Measurements from ENCODE around the gene CACNA1F. TPM values are rescaled to one million over a fixed set of nuclear protein-coding genes. Genes with fewer than 3 reads are reported as not detected.

Gene CACNA1F
- total RNA-seq, 1 donor from 2014 or later, result 0.22 TPM

DNA sequence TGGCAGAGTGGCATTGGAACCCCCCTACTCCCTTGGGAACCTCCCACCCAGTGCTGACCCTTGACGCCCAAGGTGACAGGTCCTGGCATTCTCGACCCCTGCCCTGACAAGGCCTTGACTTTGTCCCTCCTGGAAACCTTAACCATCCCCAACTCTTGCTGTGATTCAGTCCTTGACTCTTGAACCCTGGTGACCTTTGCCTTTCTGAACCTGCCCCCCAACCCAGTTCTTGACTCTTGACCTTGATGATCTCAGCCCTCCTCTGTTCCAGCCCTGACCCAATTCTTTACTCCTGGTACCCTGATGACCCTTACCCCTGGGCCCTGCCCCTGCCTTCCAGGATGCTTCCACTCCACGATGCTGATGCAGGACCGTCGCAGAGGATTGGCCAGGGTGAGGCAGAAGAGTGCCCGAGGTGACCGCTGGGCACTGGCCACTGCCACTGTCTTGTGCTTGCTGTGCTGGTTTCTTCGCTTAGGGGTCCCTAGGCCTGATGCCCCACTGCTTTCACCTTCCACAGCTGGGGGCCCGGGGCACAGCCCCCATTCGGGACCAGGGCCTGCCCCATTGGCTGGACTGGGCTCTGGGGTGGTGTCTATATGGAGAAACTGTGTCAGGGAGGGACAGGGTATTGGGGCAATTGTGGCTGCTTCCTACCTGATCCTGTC, 1.7 kb downstream of the CACNA1F start:
- intact Hi-C loops (cut with micrococcal nuclease), result loop anchor here (5.0 kb wide), 1 partner anchor 59 kb away; the partner anchor contains the start of gene PLP2

DNA sequence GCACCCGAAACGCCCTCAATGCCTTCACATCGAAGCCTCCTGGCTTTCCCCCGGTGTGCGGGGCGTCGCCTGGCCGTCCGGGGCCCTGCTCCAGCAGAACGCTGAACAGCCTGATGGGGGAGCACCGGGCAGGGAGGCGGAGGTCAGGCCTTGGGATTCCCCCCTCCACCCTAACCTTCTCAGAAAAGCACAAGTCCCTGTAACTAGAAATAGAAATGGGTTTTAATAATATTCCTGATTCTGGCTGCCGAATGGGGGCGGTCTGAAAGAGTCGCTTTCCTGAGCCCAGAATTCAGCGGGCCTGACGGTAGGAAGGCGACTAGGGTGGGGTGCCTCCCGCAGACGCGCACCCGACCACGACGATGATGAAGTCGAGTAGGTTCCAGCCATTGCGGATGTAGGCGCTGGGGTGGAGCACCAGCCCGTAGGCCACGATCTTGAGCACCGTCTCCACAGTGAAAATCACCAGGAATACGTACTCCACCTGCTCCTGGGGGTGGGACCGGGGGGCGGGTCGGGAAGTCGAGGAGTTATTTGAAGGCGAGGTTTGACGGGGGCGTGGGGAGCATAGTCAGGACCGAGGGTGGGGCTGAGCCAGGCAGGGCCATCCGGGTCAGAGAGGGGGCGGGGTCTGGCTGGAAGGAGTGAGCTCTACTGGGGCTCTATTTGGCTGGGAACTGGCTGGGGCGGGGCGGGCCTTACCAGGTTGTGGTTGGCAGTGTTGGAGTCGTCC, 2.5 kb downstream of the CACNA1F start:
- intact Hi-C loops (cut with micrococcal nuclease), result loop anchor here (1.0 to 5.0 kb wide), 3 partner anchors 30 to 58 kb away; partner anchors contain the start of genes PLP2, PPP1R3F and SYP

DNA sequence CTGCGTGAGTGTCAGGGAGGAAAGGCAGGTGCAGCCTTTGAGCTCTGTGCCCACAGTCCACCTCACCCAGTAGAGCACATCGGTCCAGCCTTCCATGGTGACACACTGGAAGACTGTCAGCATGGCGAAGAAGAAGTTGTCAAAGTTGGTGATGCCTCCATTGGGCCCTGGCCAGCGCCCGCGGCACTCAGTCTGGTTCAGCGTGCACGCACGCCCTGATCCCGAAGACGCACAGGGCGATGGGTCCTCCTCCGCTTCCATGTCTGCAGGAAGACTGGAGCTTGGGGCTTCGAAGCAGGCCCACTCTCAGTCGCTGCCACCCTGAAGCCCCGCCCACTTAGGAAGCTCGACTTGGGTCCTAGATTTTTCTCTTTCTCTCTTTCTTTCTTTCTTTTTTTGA, 5.0 kb downstream of the CACNA1F start:
- intact Hi-C loops (cut with micrococcal nuclease), result no loop called here

DNA sequence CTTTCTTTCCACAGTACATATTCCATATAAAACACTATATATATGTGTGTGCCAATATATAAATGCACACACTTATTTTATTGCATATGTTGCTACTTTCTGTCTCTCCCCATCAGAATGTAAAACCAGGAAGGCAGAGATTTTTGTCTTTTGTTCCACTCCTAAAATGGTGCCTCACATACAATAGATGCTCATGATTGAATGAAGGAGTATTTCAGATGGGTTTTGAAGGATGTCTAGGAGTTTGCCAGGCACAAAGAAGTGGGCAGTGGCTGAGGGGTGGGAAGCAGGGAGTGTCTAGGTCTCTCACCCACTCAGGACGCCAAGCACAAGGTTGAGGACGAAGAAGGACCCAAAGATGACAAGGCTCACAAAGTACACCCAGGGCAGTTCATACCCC, 5.4 kb downstream of the CACNA1F start:
- intact Hi-C loops (cut with micrococcal nuclease), result no loop called here

DNA sequence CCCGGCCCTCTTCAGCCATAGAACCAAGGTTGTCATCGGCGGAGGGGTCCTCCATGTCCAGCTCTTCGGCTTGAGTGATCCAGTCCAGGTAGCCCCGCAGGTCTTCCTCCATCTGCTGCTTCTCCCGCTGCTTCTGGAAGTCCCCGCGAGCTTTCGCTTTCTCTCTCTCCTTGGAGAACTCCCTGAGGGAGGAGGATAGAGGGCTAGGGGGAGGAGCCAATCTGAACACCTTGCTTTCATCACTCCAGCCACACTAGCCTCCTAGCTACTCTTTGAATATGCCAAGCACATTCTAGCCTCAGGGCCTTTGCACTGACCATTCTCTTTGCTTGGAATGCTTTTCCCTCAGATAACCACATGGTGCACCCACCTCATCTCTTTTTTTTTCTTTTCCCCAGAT, 6.2 kb downstream of the CACNA1F start:
- intact Hi-C loops (cut with micrococcal nuclease), result no loop called here

DNA sequence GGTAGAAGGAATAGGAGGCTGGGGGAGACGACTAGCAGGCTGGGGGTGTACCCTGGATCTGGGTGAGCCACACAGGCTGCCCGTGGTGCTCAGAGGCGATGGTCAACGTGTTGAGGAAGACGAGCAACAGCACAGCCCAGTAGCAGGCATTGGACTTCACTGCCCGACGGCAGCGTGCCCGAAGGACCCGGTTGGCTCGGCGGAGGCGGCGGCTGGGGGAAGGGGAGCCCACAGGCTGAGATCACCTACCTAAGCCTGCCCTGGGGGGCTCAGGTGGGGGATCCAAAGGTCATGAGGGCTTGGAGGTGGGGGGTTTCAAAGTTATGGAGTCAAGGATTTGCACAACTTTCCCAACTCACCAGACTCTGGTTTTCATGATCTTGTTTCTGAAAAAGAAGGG, 7.3 kb downstream of the CACNA1F start:
- intact Hi-C loops (cut with micrococcal nuclease), result no loop called here

DNA sequence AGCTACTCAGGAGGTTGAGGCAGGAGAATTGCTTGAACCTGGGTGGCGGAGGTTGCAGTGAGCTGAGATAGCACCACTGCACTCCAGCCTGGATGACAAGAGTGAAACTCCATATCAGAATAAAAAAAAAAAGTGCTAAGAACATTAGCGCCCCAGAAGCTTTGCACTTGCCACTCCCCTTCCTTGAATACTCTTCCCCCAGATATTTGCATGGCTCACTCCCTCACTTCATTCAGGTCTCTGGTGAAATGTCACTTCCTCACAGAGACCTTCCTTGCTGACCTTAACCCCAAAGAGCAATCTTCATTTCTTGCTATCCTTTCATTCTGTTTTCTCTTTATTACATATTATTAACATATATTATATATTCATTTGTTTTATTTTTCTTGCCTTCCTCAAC, 11.3 kb downstream of the CACNA1F start:
- intact Hi-C loops (cut with micrococcal nuclease), result no loop called here

DNA sequence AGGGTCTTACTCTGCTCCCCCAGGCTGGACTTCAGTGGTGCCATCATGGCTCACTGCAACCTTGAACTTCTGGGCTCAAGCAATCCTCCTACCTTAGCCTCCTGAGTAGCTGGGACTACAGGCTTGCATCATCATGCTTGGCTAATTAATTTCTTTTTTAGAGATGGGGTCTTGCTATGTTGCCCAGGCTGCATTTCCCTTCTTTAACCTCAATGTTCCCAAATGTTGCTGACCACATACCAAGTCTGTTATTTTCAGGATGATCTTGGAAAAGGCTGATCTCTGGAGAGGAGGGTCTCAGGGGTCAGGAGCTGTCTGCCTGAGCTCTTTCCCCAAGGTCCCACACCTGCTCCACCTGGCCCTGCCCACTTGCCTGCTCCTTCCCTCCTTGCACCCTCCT, 13.0 kb downstream of the CACNA1F start:
- intact Hi-C loops (cut with micrococcal nuclease), result no loop called here

DNA sequence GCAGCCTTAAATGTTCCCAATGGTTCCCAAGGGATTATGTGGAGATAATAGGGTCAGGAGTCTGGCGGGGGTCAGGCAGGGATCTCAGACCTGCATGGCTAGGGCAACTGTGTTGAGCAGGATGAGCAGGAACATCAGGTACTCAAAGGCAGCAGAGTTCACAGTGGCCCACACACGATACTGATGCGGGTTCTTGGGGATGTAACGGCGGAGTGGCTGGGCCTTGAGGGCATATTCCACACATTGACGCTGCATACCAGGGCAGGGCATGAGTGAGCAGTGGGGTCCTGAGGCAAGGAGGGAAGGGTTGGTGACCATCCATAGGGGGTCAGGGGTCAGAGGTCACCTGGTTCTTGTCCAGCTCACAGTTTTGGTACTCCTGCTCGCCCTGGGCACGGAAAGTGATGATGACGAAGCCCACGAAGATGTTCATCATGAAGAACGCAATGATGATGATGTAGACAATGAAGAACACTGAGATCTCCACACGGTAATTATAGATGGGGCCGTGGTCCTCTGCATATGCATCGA, 18.1 kb downstream of the CACNA1F start:
- intact Hi-C loops (cut with micrococcal nuclease), result no loop called here

DNA sequence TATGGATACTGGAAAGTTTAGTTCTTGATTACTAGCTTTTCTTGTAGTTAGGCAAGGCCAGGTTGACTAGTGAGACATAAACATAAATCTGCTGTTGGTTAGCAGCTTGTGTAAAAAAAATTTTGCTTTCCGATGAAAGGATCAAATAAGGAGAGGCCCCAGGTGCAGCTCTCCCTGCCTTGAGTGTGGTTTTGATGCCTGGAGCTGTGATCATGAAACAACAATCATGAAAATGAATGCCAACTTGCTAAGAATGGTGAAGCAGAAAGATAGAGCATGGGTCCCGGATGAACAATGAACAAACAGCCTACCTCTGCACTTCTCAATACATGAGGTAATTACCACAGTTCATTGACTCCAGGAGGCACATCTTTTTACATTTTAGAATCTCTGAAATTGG, 18.7 kb downstream of the CACNA1F start:
- intact Hi-C loops (cut with micrococcal nuclease), result no loop called here

DNA sequence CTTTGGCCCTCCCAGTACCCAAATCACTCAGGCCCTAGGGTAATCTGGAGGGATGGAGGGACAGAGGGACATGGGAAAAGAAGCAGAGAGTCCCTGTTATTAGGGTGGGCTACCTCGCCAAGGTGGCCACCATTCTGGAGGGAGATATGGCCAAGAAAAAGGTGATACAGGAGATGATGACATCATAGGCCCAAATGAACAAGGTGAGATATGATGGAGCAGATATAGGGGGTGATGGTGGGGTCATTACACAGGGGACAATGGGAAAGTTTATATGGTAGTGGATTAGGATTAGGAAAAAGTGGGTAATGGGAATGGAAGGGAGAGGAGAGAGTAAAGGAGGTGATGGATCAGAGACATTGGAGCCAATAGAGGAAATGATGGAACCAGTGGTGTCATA, 20.3 kb downstream of the CACNA1F start:
- intact Hi-C loops (cut with micrococcal nuclease), result no loop called here

DNA sequence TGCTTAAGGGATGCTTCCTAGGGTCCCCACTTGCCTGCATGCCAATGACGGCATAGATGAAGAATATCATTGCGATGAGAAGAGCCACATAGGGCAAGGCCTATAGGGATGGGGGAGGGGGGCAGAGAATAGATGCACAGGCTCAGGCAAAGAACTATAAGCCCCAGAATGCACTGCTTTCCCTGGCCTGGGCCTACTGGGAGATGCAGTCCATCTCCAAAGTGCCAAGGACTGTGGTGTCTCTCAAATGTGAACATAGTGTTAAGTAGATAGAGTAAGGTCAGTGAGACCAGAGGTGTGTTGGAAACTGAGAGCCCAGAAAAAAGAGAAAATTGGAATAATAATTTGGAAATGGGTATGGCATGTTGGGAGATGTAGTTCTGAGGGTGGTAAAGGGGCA, 20.9 kb downstream of the CACNA1F start:
- intact Hi-C loops (cut with micrococcal nuclease), result no loop called here

DNA sequence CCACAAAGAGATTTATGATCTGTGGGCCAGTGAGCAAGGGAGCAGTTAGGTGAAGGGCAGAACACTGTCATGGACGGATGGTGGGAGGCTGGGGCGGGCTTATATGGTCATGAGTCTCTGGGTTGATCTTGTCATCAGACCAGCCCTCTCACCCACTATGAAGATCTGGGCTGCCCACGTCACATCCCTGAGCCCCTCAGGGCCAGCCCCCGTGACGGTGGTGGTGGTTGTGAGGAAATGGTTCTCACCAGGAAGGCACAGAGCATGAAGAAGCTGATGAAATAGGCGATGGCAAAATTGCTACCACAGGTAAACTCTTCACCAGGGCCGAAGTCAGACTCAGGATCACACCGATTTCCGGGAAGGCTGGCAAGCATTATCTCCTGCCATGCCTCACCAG, 22.1 kb downstream of the CACNA1F start:
- intact Hi-C loops (cut with micrococcal nuclease), result no loop called here

DNA sequence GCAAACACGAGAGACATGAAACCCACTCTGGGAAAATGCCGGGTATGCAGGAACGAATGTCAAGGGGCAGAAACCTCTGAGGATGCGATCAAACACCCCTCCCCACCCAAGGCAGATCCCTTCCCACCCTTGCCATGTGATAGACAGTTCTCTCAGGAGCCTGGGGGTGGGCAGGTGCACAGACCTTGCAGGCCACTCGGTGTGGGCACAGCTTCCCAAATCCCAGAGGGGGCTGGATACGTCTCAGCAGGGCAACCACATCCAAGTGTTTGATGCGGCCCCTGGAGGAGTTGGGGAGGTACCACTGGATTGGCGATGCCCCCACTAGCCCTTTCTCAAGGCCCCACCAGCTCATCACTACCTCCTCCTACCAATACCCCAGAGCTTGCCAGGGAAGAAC, 22.7 kb downstream of the CACNA1F start:
- intact Hi-C loops (cut with micrococcal nuclease), result no loop called here

DNA sequence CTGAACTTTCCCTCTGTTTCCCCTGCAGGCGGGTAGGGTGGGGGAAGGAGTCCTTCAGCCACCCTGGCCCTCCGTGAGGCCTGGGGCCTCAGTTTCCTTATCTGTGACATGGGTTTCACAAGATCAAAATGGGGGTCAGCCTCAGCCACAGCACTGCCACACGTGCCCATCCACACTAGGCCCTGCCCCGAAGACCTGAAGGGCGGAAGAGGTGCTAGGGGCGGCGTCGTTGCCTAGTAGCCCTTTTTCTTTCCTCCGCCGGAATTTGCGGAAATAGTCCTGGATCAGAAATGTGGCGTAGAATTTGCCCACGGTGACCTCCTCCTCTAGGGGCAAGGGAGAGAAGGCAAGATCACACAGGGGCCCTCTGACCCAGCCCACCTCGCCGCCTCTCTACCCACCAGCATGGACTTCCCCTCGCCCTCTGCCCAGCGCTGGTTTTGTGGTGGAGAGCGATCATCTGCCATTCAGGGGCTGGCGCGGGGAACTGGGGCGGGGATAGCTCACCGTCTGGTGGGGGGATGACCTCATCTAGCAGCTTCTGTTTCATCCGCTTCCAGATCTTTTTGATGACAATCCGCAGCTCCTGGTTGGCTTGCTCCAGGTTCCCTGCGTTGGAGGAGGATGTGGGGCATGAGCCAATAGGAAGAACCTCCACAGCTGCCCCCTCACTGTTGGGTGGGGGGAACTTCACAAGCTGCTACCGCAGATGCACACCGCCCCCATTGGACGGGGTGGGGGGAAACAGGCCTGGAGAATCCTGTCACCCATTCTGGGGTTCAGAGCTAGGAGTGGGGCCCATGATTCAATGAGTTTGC, 23.5 kb downstream of the CACNA1F start:
- intact Hi-C loops (cut with micrococcal nuclease), result no loop called here

DNA sequence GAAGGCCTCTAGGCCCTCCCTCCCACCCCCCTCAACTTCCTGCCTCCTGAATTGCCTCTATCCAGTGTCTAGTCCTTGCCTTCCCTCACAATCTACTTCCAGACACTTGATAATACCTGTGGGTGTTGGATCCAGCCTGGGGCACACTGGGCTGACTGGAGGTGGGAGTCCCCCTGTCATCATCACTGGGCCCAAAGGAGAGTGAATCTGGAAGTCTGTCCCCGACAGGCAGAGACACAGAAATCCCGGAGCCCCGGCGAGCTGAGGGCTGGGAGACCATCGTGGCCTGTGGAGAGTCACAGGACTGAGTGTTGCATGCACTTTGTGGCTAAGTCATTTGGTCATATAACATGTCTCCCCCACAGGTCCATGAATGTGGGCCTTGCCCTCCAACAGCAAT, 24.7 kb downstream of the CACNA1F start:
- intact Hi-C loops (cut with micrococcal nuclease), result no loop called here

DNA sequence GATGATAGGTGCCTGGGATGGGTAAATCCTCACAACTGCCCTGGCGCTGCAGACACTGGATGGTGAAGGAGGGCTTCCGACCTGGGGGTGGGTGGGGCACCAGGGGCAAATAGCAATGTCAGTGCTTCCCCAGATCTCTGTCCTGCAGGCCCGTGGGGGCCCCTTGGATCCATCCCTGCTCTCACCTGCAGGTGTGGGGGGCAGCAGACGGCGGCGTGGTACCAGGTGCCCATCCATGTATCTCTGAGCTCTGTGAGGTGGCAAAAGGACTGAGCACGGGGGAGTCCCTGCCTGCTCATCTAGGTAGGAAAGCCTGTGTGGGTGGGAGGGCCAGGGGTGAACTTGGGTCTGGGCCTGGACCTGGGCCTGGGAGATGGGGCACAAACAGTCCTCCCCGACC, 26.6 kb downstream of the CACNA1F start:
- intact Hi-C loops (cut with micrococcal nuclease), result no loop called here

DNA sequence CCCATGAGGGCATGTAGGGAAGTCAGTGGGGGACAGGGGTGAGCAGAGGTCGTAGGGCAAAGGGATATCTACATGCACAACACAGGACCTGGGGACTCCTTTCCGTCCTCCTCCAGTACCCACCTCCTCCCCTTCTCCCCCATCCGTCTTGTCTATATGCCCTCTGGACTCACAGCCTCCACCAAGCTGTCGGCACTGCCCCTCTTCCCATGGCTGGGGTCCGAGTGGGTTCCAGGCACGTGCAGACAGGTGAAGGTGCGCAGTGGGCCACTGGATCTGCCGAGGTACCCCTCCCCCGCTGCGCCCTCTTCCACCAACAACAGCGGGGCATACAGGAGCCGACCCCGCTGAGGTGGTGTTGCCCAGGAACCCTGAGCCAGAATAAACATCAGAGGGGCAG, 27.7 kb downstream of the CACNA1F start:
- intact Hi-C loops (cut with micrococcal nuclease), result no loop called here

DNA sequence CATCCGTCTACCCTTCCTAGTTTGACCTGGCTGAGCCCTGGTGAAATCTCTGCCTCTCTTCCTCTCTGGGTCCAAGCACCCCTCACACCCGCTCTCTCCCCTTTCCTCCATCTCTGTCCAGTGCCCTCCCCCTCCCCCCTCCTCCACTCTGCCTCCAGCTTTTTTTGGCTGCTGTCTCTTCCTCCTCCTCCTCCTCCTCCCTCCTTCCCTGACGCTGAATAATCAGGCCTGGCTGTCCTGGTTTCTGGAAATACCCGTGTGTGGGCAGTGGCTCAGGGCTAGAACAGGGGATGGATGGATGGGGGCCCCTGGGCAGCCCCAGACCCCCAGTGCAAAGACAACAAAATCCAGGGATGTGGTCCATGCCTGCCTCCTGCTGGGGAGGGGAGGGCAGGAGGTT, 28.4 kb downstream of the CACNA1F start:
- intact Hi-C loops (cut with micrococcal nuclease), result no loop called here

DNA sequence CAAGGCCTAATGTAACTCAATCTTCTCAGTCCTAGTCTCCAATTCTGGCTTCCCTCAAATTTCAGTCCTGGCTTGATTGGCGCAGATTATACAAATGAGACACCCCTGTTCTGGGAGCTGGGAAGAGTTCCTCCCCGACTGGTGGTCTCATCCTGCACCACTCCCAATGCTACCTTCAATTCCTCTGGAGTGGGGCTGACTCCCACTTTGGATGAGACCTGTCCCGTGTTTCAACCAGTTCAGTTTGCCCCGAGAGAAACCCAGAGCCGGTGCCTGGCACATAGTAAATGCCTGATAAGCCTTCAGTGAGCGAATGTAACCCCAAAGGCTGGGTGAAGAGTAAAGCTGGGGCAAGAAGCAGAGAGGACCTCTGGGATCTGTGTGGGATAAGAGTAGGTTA, 29.1 kb downstream of the CACNA1F start:
- intact Hi-C loops (cut with micrococcal nuclease), result no loop called here

DNA sequence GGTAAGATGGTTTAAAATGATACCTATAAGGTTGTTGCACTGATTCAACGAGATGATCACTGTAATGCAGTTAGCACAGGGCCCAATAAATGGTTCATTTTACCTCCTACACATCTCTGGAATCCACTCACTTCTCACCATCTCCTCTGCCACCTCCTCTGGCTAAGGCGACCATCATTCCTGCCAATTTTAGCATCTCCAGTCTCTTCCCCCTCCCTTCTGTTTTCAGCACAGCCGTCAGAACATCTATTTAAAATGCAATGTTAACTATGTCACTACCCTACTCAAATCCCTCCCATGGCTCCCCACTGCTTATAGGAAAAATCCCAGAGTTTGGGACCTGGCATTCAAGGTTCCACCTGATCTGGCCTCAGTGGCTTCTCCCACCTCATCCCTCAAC, 29.6 kb downstream of the CACNA1F start:
- intact Hi-C loops (cut with micrococcal nuclease), result no loop called here

DNA sequence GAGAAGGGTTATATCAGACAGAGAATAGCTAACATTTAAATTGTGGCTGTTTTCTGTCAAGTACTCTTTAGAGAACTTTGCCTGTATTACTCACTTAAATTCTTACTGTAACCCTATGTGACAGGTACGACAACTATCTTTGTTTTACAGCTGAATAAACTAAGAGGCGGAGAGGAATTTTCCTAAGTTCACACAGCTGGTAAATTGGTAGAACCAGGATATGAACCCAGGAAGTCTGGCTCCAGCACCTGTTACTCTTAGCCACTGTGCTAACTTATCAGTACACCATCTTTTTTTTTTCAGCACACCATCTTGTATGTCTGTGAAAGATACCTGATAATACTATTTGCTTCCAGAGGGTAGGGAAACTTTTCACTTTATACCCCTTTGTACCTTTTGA, 31.1 kb downstream of the CACNA1F start:
- intact Hi-C loops (cut with micrococcal nuclease), result no loop called here

All from T-helper 1 cell treated with Interleukin-12 subunit alpha and Interleukin-12 subunit beta and Interleukin-4 antibody, amounts not matched to agents 30 ng/mL and 1 ng/mL, for 36 hours (primary cell).